Hepatocyte (in vitro differentiated cells): Measurements from ENCODE around the gene ZNF467. TPM values are rescaled to one million over a fixed set of nuclear protein-coding genes. Genes with fewer than 3 reads are reported as not detected.

Experiments
- DNase-seq: peaks from one replicate; pipeline ENCODE4 v3.0.0-alpha.2; 2016; ENCODE audit warnings: low spot score
- H2AFZ ChIP-seq: fragments of 200-600 bp; sonication (generic); 2 replicates; pipeline ENCODE4 v1.6.0; 2016; ENCODE audit warnings: antibody characterized with exemption, mild to moderate bottlenecking
- H3K27ac ChIP-seq: fragments of 200-600 bp; sonication (generic); 2 replicates; pipeline ENCODE4 v1.5.1; 2016; ENCODE audit warnings: mild to moderate bottlenecking
- H3K27me3 ChIP-seq: fragments of 200-600 bp; sonication (generic); 2 replicates; pipeline ENCODE4 v1.6.1; 2016
- H3K36me3 ChIP-seq: fragments of 200-600 bp; sonication (generic); replicated peaks from 2 replicates; pipeline ENCODE4 v1.5.1; 2016; ENCODE audit warnings: low read depth; ENCODE audit not compliant: insufficient read depth
- H3K4me1 ChIP-seq: fragments of 200-600 bp; sonication (generic); 2 replicates; pipeline ENCODE4 v1.5.1; 2016; ENCODE audit warnings: mild to moderate bottlenecking, moderate library complexity; ENCODE audit not compliant: insufficient read depth
- H3K4me2 ChIP-seq: fragments of 200-600 bp; sonication (generic); 2 replicates; pipeline ENCODE4 v1.6.0; 2016
- H3K4me3 ChIP-seq: fragments of 200-600 bp; sonication (generic); 2 replicates; pipeline ENCODE4 v1.5.1; 2016; ENCODE audit warnings: mild to moderate bottlenecking
- H3K79me2 ChIP-seq: fragments of 200-600 bp; sonication (generic); 2 replicates; pipeline ENCODE4 v1.6.0; 2017; ENCODE audit warnings: mild to moderate bottlenecking
- H3K9me2 ChIP-seq: fragments of 200-600 bp; sonication (generic); replicated peaks from 2 replicates; pipeline ENCODE4 v1.6.0; 2017; ENCODE audit warnings: mild to moderate bottlenecking; ENCODE audit not compliant: insufficient read depth
- H3K9me3 ChIP-seq: fragments of 200-600 bp; sonication (generic); 2 replicates; pipeline ENCODE4 v1.5.1; 2016; ENCODE audit warnings: low read depth, mild to moderate bottlenecking
- H4K20me1 ChIP-seq: fragments of 200-600 bp; sonication (generic); 2 replicates; pipeline ENCODE4 v1.6.0; 2016; ENCODE audit warnings: mild to moderate bottlenecking; ENCODE audit not compliant: insufficient read depth, poor library complexity, severe bottlenecking
- CTCF ChIP-seq: fragments of 200-600 bp; sonication (generic); IDR thresholded peaks from 2 replicates; pipeline ENCODE4 v1.5.1; 2016; ENCODE audit warnings: antibody characterized with exemption, mild to moderate bottlenecking; ENCODE audit not compliant: poor library complexity
- EZH2 ChIP-seq: fragments of 200-600 bp; sonication (generic); IDR thresholded peaks from 2 replicates; pipeline ENCODE4 v1.6.1; 2016; ENCODE audit warnings: antibody characterized with exemption, mild to moderate bottlenecking, borderline replicate concordance
- EZH2phosphoT487 ChIP-seq: fragments of 200-600 bp; sonication (generic); IDR thresholded peaks from one replicate; pipeline ENCODE4 v1.6.1; 2018; ENCODE audit warnings: antibody characterized with exemption, mild to moderate bottlenecking, low read depth, moderate library complexity; ENCODE audit not compliant: unreplicated experiment, severe bottlenecking
- WGBS: methylation state at CpG from one replicate; pipeline ENCODE4 v1.1.6; 2016; ENCODE audit warnings: low lambda C conversion rate; ENCODE audit errors: missing lambda C conversion rate; 5-methylcytosine and 5-hydroxymethylcytosine counted together
- polyA plus RNA-seq: library from polyadenylated mRNA; unstranded; fragments of >200 nt; fragmentation: Nextera tagmentation; extraction: Ambion mirVana; gene quantifications from 2 replicates; pipeline ENCODE4 v1.2.1, GENCODE V29; 2016
- total RNA-seq: library from RNA; depleted of rRNA; stranded (reverse); fragments of >200 nt; gene quantifications from 2 replicates; pipeline ENCODE4 v1.2.3, GENCODE V29; 2014

Gene ZNF467
- total and polyA plus RNA-seq, 2 experiments from 2014 or later, result 7.8 to 15.6 TPM

- no peak overlapping the region for H3K27ac ChIP-seq
- no peak for TF ChIP-seq EZH2
- no peak for TF ChIP-seq CTCF
- TF ChIP-seq EZH2phosphoT487, result no peak
- no peak overlapping the region for H3K4me2 ChIP-seq
- no peaks in the 10 kb centered on the region for H3K36me3 ChIP-seq
- WGBS, result 95% methylated on average over 19 of the region's 19 CpGs
- H3K4me1 ChIP-seq, result no peaks in the 10 kb centered on the region
- H3K79me2 ChIP-seq, result no peaks in the 10 kb centered on the region
- no peaks in the 10 kb centered on the region for H3K9me3 ChIP-seq
- no peak overlapping the region for H2AFZ ChIP-seq
- DNase-seq, result no peak
- no peaks in the 10 kb centered on the region for H3K9me2 ChIP-seq
- H4K20me1 ChIP-seq, result no peaks in the 10 kb centered on the region
- no peak overlapping the region for H3K4me3 ChIP-seq
- H3K27me3 ChIP-seq, result peaks cover 24% of the 10 kb centered on the region
Measured at GRCh38 chr7:149789101-149789500, 15.7 kb upstream of the ZNF467 start.

GRCh38 chr7:149788300-149788851 is 15.0 kb upstream of the ZNF467 start:
- Histone ChIP-seq H3K4me1 (no peaks in the 10 kb centered on the region), H3K9me2 (no peaks in the 10 kb centered on the region), H2AFZ (no peak overlapping the region), H3K4me3 (no peak overlapping the region), H3K4me2 (no peak overlapping the region), H4K20me1 (no peaks in the 10 kb centered on the region), H3K79me2 (no peaks in the 10 kb centered on the region), H3K36me3 (no peaks in the 10 kb centered on the region), H3K9me3 (no peaks in the 10 kb centered on the region), H3K27ac (no peak overlapping the region), H3K27me3 (peaks cover 24% of the 10 kb centered on the region)
- no peak for DNase-seq
- no peak for TF ChIP-seq EZH2phosphoT487
- no peak for TF ChIP-seq CTCF
- TF ChIP-seq EZH2, result no peak
- WGBS, result 75% methylated on average over 11 of the region's 11 CpGs

- no peak for DNase-seq
- Histone ChIP-seq H3K9me2 (no peaks in the 10 kb centered on the region), H3K36me3 (no peaks in the 10 kb centered on the region), H3K4me2 (no peak overlapping the region), H3K27me3 (peaks cover 24% of the 10 kb centered on the region), H2AFZ (no peak overlapping the region), H4K20me1 (no peaks in the 10 kb centered on the region), H3K79me2 (no peaks in the 10 kb centered on the region), H3K4me1 (no peaks in the 10 kb centered on the region), H3K27ac (no peak overlapping the region), H3K9me3 (no peaks in the 10 kb centered on the region), H3K4me3 (no peak overlapping the region)
- 68% methylated on average over 29 of the region's 35 CpGs for WGBS
- TF ChIP-seq CTCF (peak; percentile 11), EZH2 (no peak)
Measured at GRCh38 chr7:149787428-149788299, 14.3 kb upstream of the ZNF467 start.
